ENCODE results near the gene RASSF8.

- TF ChIP-seq, protein P1, sequence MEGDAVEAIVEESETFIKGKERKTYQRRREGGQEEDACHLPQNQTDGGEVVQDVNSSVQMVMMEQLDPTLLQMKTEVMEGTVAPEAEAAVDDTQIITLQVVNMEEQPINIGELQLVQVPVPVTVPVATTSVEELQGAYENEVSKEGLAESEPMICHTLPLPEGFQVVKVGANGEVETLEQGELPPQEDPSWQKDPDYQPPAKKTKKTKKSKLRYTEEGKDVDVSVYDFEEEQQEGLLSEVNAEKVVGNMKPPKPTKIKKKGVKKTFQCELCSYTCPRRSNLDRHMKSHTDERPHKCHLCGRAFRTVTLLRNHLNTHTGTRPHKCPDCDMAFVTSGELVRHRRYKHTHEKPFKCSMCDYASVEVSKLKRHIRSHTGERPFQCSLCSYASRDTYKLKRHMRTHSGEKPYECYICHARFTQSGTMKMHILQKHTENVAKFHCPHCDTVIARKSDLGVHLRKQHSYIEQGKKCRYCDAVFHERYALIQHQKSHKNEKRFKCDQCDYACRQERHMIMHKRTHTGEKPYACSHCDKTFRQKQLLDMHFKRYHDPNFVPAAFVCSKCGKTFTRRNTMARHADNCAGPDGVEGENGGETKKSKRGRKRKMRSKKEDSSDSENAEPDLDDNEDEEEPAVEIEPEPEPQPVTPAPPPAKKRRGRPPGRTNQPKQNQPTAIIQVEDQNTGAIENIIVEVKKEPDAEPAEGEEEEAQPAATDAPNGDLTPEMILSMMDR (IDR thresholded peaks at IDR 0.05; ENCODE audit: low read depth, low read length, poor library complexity, severe bottlenecking), result no peak
- TF ChIP-seq EZH2phosphoT487 (IDR thresholded peaks at IDR 0.05; ENCODE audit: borderline replicate concordance, low read length), result no peak
These were observed 44.6 kb downstream of the RASSF8 start for GRCh38 chr12:26003065-26003464.

All from DOHH2 (cell line).